Dendritic cell treated with granulocyte-macrophage colony-stimulating factor and Interleukin-4, amounts not matched to agents 40 ng/mL and 50 ng/mL, for 4 days (primary cell): ENCODE data around the gene TRIM29.

Experiments used
- H3K27ac Mint-ChIP-seq: one replicate; pipeline ENCODE4 v1.8.0; 2022; ENCODE audit warnings: mild to moderate bottlenecking, mixed read lengths
- H3K27me3 Mint-ChIP-seq: one replicate; pipeline ENCODE4 v1.8.0; 2022; ENCODE audit warnings: mild to moderate bottlenecking, mixed read lengths
- H3K36me3 Mint-ChIP-seq: one replicate; pipeline ENCODE4 v1.8.0; 2022; ENCODE audit warnings: low read depth, mixed read lengths
- H3K4me1 Mint-ChIP-seq: one replicate; pipeline ENCODE4 v1.8.0; 2022; ENCODE audit warnings: low read depth, mixed read lengths
- H3K4me3 Mint-ChIP-seq: one replicate; pipeline ENCODE4 v1.8.0; 2022; ENCODE audit warnings: mild to moderate bottlenecking, moderate library complexity, mixed read lengths
- H3K9me3 Mint-ChIP-seq: one replicate; pipeline ENCODE4 v1.8.0; 2022; ENCODE audit warnings: mixed read lengths
- intact Hi-C: fragments of 100-400 bp; cut with micrococcal nuclease; formaldehyde crosslinking; loops from one replicate; pipeline ENCODE4 v1.15.0; 2022

The TRIM29 gene

DNA sequence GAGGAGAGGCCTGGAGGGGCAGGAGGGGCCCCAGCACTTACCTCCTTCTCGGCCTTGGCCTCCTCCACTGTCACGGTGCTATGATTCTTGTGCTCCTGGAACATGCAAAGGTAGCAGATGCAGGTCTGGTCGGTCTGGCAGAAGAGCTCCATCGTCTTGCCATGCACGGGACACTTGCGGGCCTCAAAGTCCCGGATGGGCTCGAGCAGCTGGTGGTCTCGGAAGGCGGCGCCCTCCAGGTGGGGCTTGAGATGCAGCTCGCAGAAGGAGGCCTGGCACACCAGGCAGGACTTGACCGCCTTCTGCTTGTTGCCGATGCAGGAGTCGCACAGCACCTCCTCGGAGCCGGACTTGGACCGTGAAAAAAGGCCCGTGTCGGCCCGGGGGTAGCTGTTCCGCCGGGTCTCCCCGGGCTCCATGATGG is 714 bp downstream of the TRIM29 start:
- H3K27ac Mint-ChIP-seq, result no peak overlapping the region
- H3K36me3 Mint-ChIP-seq, result no peaks in the 10 kb centered on the region
- no peak overlapping the region for H3K4me3 Mint-ChIP-seq
- peaks cover 17% of the 10 kb centered on the region for H3K27me3 Mint-ChIP-seq
- intact Hi-C loops, result no loop called here
- H3K9me3 Mint-ChIP-seq, result no peaks in the 10 kb centered on the region
- H3K4me1 Mint-ChIP-seq, result no peaks in the 10 kb centered on the region

GRCh38 chr11:120136356-120136755 is 1.6 kb downstream of the TRIM29 start:
- peaks cover 13% of the 10 kb centered on the region for H3K27me3 Mint-ChIP-seq
- intact Hi-C loops, result no loop called here

DNA sequence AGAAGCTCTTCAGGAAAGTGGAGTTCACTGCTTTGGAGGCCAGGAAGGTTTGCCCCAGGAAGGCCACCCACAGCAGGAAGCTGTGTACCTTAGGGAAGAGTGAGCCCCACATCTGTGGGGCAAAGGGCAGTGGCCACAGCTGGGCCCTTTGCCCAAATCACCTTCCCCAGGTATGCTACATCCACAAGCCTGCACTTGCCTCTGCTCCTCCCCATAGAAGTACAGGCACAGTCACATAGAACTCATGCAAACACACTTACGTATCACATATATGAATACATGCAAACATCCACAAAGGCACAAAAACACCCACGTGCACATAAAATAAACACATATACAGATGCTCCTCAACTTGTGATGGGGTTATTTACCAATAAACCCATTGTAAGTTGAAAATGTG is 2.1 kb downstream of the TRIM29 start:
- no peak overlapping the region for H3K4me3 Mint-ChIP-seq
- no peak overlapping the region for H3K27ac Mint-ChIP-seq
- H3K27me3 Mint-ChIP-seq, result peaks cover 16% of the 10 kb centered on the region
- intact Hi-C loops, result no loop called here
- no peaks in the 10 kb centered on the region for H3K4me1 Mint-ChIP-seq
- H3K9me3 Mint-ChIP-seq, result no peaks in the 10 kb centered on the region
- no peaks in the 10 kb centered on the region for H3K36me3 Mint-ChIP-seq

More at GRCh38 chr11:120136356-120136755, 1.6 kb downstream of the TRIM29 start:
- Mint-ChIP-seq H3K4me1 (no peaks in the 10 kb centered on the region), H3K9me3 (no peaks in the 10 kb centered on the region), H3K4me3 (no peak overlapping the region), H3K36me3 (no peaks in the 10 kb centered on the region), H3K27ac (no peak overlapping the region)

GRCh38 chr11:120134931-120135228 is 3.0 kb downstream of the TRIM29 start:
- intact Hi-C loops, result no loop called here
- Mint-ChIP-seq H3K9me3 (no peaks in the 10 kb centered on the region), H3K36me3 (no peaks in the 10 kb centered on the region), H3K27ac (no peak overlapping the region), H3K4me1 (no peaks in the 10 kb centered on the region), H3K27me3 (peaks cover 8% of the 10 kb centered on the region), H3K4me3 (no peak overlapping the region)

- no peaks in the 10 kb centered on the region for H3K4me1 Mint-ChIP-seq
- H3K27me3 Mint-ChIP-seq, result peaks cover 4% of the 10 kb centered on the region
- no peaks in the 10 kb centered on the region for H3K9me3 Mint-ChIP-seq
- intact Hi-C loops, result no loop called here
- H3K36me3 Mint-ChIP-seq, result no peaks in the 10 kb centered on the region
- H3K27ac Mint-ChIP-seq, result no peak overlapping the region
- no peak overlapping the region for H3K4me3 Mint-ChIP-seq
Measured at GRCh38 chr11:120134106-120134930, 3.6 kb downstream of the TRIM29 start.

DNA sequence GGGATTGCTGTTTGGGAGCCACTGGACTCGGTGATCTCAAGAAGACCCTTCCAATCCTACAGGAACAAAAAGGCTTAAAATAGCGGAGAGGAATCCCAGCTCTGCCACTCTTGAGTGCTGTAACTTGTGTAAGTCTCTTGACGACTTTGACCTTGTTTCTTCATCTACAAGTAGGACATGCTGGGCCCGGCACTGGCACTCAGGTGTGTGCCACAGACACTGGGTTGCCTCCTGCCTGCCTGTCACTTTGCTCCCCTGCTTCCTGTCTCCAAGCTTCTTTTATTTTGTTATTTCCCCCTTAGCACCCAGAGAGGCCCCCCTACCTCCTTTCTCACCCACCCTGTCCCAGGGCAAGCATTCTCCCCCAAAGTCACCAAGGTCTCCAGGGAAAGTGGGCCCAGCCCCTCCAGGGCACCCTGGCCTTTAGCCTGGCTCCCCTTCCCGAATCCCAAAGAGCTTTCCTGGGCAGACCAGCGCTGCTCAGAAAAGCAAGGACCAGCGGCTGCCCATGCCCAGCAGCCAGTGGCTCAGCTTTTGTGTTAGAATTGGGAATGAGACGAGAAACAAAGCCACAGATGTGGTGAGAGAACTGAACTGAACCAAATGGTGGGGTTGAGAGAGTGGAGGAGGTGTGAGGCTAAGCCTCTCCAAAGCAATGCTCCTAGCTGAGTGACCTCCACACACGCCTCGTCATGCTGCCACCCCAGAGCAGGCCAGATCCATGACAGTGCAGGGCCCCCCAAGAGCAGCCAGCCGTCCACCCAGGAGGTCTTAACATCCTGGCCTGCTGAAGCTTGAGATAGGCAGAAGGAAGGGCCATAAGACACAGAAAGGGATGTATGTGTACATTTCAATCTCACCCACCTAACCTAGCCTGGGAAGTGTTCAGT is 4.5 kb downstream of the TRIM29 start:
- H3K9me3 Mint-ChIP-seq, result no peaks in the 10 kb centered on the region
- H3K27ac Mint-ChIP-seq, result no peak overlapping the region
- peaks cover 6% of the 10 kb centered on the region for H3K27me3 Mint-ChIP-seq
- no peaks in the 10 kb centered on the region for H3K4me1 Mint-ChIP-seq
- H3K36me3 Mint-ChIP-seq, result no peaks in the 10 kb centered on the region
- H3K4me3 Mint-ChIP-seq, result no peak overlapping the region
- intact Hi-C loops, result no loop called here

DNA sequence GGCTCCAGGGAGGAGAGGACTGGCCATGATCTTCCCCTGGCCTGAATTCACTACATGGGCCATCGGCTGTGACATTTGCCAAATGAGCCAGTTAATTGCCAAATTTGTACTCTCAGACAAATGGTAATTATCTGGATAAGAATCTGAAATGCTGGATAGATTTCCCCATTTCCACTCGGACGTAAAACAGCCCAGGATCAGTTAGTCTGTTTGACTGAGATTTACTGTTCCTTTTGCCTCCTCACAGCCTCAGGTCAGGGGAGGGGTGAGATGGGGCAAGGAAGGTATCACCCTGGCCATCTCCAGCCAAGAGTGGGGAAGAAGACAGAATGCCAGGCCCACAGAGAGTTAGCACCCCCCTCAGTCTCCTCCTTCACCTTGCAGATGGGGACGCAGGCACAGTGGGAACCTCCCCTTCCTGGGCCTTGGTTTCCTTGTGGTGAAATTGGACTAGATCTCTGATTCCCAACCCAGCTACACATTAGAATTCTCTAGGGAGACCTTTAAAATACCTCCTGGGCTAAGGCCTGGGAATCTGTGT is 5.2 kb downstream of the TRIM29 start:
- H3K27ac Mint-ChIP-seq, result no peak overlapping the region
- H3K4me1 Mint-ChIP-seq, result no peaks in the 10 kb centered on the region
- intact Hi-C loops, result no loop called here
- H3K4me3 Mint-ChIP-seq, result no peak overlapping the region
- no peaks in the 10 kb centered on the region for H3K9me3 Mint-ChIP-seq
- no peaks in the 10 kb centered on the region for H3K36me3 Mint-ChIP-seq
- H3K27me3 Mint-ChIP-seq, result peaks cover 6% of the 10 kb centered on the region

DNA sequence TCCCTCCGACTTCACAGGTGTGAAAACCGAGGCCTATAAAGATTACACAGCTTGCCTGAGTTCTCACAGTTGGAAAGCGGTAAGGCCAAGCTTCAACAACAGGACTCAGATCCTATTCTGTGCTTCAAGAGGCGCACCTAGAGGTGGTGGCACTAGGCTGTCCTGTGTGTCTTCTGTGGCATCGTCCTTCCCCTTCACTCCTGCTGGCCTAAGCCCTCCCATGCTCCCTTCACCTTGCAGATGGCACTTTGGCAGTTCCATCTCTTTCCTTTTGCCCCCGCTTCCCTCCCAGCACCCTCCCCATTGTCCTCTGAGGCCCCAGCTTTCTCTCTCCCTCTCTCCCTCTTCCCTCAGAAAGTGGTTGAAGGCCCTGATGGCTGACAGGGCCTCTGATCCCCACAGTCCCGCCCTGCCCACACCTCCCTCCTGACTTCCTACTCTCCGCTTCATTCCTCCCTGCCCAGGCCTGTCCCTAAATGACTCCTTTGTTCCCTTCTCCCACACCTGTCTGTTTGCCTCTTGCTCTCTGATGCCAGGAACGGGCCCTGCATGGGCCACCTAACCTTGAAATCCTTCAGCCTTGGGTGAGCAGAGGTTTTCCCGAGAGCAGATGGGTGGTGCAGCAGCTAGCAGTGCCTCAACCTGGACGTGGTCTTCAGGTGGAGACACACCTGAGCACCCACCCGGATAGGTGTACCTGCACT is 5.8 kb downstream of the TRIM29 start:
- H3K27ac Mint-ChIP-seq, result no peak overlapping the region
- H3K27me3 Mint-ChIP-seq, result peaks cover 6% of the 10 kb centered on the region
- H3K4me1 Mint-ChIP-seq, result no peaks in the 10 kb centered on the region
- H3K9me3 Mint-ChIP-seq, result no peaks in the 10 kb centered on the region
- intact Hi-C loops, result no loop called here
- H3K36me3 Mint-ChIP-seq, result no peaks in the 10 kb centered on the region
- no peak overlapping the region for H3K4me3 Mint-ChIP-seq

DNA sequence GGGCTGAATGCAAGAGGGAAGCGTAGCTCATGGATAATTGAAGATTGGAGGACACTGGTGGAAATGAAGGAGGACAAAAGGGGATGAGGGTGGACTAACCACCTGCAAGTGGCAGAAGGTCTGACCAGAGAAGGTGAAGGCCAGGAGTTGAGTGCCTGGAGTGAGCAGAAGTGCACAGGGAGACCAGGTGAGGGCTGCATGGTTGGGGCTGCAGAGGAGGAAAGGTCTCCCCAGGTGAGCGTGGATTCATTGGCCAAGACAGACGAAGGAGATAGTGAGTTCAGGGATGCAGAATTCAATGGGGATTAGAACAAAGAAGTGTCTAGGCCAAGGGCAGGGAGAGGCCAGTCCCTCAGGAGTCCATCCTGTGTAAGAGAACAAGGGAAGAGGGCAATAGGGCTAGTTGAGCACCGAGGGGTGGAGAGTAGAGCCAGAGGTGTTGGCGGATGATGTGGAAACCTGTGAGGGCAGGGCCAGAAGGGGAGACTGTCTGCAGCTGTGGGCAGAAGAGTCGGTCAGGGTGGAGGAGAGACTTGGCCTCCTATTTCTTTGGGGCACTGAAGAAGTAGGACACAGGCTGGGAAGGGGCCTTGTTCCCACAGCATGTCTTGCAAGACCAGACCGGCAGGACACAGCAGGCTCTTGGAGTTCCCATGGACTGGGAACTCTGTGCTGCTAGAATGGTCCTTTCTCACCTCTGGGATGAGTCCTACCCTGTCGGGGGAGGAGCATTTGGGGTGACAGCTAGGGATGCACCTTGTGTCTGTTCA is 6.7 kb downstream of the TRIM29 start:
- Mint-ChIP-seq H3K9me3 (no peaks in the 10 kb centered on the region), H3K27ac (no peak overlapping the region), H3K36me3 (no peaks in the 10 kb centered on the region), H3K4me1 (no peaks in the 10 kb centered on the region), H3K4me3 (no peak overlapping the region), H3K27me3 (peaks cover 5% of the 10 kb centered on the region)
- intact Hi-C loops, result no loop called here

DNA sequence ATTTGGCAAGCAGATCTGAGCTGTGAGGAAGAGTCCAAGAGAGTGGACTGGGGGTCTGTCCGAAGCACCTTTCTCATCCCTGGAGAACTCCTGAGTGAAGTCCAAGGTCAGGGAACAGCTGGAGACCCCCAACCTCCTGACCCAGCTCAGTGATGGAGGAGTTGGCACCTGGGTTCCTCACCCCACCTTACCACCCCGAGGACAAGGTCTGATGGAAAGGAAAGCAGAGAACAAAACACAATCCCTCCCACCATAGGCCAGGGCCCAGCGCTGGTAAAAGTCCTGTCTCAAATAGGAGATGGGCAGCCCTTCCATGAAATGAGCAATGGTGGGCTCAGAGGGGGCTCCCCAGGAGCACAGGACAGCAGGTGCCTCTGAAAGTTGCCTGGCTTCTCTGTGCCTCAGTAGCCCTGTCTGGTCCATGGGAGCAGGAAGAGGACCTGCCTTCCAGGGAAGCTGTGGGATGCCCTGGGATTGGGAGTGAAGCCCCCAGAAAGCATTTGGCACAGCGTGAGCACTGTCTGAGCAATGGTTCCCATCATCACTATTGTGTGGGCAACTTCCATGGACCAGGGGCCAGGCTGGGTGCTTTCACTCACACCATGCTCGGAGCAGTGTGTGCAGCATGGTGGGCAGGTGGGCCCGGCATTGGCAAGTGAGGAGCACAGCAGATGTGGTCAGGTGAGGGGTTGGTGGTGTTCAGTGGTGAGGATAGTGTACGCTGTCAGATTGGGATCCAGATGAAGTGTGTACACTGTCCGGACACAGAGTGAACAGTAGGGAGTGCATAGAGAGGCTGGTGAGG is 7.5 kb downstream of the TRIM29 start:
- H3K27me3 Mint-ChIP-seq, result peaks cover 5% of the 10 kb centered on the region
- no peaks in the 10 kb centered on the region for H3K4me1 Mint-ChIP-seq
- no peaks in the 10 kb centered on the region for H3K36me3 Mint-ChIP-seq
- no peaks in the 10 kb centered on the region for H3K9me3 Mint-ChIP-seq
- H3K27ac Mint-ChIP-seq, result no peak overlapping the region
- H3K4me3 Mint-ChIP-seq, result no peak overlapping the region
- intact Hi-C loops, result no loop called here

DNA sequence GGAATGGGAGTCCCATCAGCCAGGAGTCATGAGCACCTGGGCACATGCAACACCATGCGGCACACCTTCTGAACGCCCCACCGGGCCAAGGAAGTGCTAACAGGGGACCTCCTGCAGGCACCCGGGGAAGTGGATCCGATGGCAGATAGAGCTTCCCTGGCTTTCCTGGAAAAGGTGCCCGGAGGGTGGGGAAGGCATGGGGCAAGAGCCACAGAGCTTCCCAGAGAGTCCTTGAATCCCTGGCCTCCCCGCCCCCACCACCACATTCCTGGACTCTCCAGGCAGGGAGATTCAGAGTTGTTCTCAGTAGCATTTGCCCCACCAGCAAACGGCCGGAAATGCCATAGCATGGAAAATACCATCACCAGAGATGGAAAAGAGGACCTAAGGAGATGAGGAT is 8.3 kb downstream of the TRIM29 start:
- peaks cover 5% of the 10 kb centered on the region for H3K27me3 Mint-ChIP-seq
- intact Hi-C loops, result no loop called here
- no peaks in the 10 kb centered on the region for H3K4me1 Mint-ChIP-seq
- no peaks in the 10 kb centered on the region for H3K36me3 Mint-ChIP-seq
- H3K27ac Mint-ChIP-seq, result no peak overlapping the region
- H3K4me3 Mint-ChIP-seq, result no peak overlapping the region
- H3K9me3 Mint-ChIP-seq, result no peaks in the 10 kb centered on the region

- Mint-ChIP-seq H3K27me3 (peaks cover 5% of the 10 kb centered on the region), H3K9me3 (no peaks in the 10 kb centered on the region), H3K4me3 (no peak overlapping the region), H3K36me3 (no peaks in the 10 kb centered on the region), H3K27ac (no peak overlapping the region), H3K4me1 (peaks cover 3% of the 10 kb centered on the region)
- intact Hi-C loops, result no loop called here
Measured at GRCh38 chr11:120128392-120129119, 9.4 kb downstream of the TRIM29 start.
